Left lung (tissue), 10 donors: Measurements from ENCODE around the gene CREBL2. TPM values are rescaled to one million over a fixed set of nuclear protein-coding genes. Genes with fewer than 3 reads are reported as not detected.
"Not testable (repeated sequence)": the region's sequence is repeated elsewhere in the genome, so short reads cannot be mapped to it uniquely, and the experiment has no call there.

Experiments used
- ATAC-seq: fragments of 200-7000 bp; cut with Tn5 transposase; one replicate; pipeline ENCODE4 v1.9.1; 2020; ENCODE audit warnings: moderate library complexity
- DNase-seq, 4 donors: peaks; one replicate each; pipeline ENCODE4 v3.0.0-alpha.2; 2013 to 2020
- H3K27ac ChIP-seq, 2 donors: fragments of 200-600 bp; sonication (generic) in 1 of 2; one replicate each; pipeline versions ENCODE4 v1.5.0 to v1.8.0; 2020 to 2021
- H3K27me3 ChIP-seq, 2 donors: fragments of 200-600 bp; sonication (generic) in 1 of 2; one replicate each; pipeline versions ENCODE4 v1.5.0 to v1.8.0; 2020 to 2021
- H3K36me3 ChIP-seq, 2 donors: fragments of 200-600 bp; sonication (generic) in 1 of 2; one replicate each; pipeline versions ENCODE4 v1.5.0 to v1.8.0; 2020 to 2021
- H3K4me1 ChIP-seq, 2 donors: fragments of 200-600 bp; one replicate each; pipeline ENCODE4 v1.8.0; 2021
- H3K4me3 ChIP-seq, 2 donors: fragments of 200-600 bp; sonication (generic) in 1 of 2; one replicate each; pipeline versions ENCODE4 v1.5.0 to v1.8.0; 2020 to 2021; ENCODE audit warnings: mild to moderate bottlenecking in 1 of 2
- H3K9me3 ChIP-seq, 2 donors: fragments of 200-600 bp; sonication (generic) in 1 of 2; one replicate each; pipeline versions ENCODE4 v1.5.0 to v1.8.0; 2020 to 2021
- intact Hi-C, 2 donors: fragments of 100-400 bp; cut with DNase I; formaldehyde crosslinking; loops; one replicate each; pipeline versions ENCODE4 v1.11.2 to v1.14.2; 2022
- polyA plus RNA-seq, 6 donors: library from polyadenylated mRNA; unstranded; fragments of 120-200 nt; gene quantifications; one replicate each; pipeline ENCODE4 v1.2.1, GENCODE V29; 2013; ENCODE audit not compliant: insufficient read length in 6 of 6
- total RNA-seq, 2 donors: library from RNA; stranded (reverse); fragmentation: NEBNext Ultra II Directional; extraction: Animal tissue kit (Norgen Biotek cat#: 25700); gene quantifications; one replicate each; pipeline ENCODE4 v1.2.1, GENCODE V29; 2021
- TF ChIP-seq, protein P1 (sequence below), 2 donors: fragments of 200-600 bp; sonication (generic) in 1 of 2; IDR thresholded peaks; one replicate each; pipeline versions ENCODE4 v1.5.0 to v1.8.0; 2021; ENCODE audit warnings: antibody characterized with exemption in 2 of 2
- donor health status: DM: no; HTN: yes; CAD: no.
- donor health status: DM: no; HTN: no; CAD: no.

CREBL2 gene
- total and polyA plus RNA-seq, 8 donors, result 23.9 to 35.9 (median 30.9) TPM

- Histone ChIP-seq H3K27ac (no peak overlapping the region), H3K27me3 (no peaks in the 10 kb centered on the region), H3K4me1 (peaks cover 0 to 3% of the 10 kb centered on the region in 2 donors), H3K4me3 (no peak overlapping the region), H3K9me3 (no peaks in the 10 kb centered on the region), H3K36me3 (peaks cover 0 to 11% of the 10 kb centered on the region in 2 donors)
- ATAC-seq, result no peak
- TF ChIP-seq, protein P1, sequence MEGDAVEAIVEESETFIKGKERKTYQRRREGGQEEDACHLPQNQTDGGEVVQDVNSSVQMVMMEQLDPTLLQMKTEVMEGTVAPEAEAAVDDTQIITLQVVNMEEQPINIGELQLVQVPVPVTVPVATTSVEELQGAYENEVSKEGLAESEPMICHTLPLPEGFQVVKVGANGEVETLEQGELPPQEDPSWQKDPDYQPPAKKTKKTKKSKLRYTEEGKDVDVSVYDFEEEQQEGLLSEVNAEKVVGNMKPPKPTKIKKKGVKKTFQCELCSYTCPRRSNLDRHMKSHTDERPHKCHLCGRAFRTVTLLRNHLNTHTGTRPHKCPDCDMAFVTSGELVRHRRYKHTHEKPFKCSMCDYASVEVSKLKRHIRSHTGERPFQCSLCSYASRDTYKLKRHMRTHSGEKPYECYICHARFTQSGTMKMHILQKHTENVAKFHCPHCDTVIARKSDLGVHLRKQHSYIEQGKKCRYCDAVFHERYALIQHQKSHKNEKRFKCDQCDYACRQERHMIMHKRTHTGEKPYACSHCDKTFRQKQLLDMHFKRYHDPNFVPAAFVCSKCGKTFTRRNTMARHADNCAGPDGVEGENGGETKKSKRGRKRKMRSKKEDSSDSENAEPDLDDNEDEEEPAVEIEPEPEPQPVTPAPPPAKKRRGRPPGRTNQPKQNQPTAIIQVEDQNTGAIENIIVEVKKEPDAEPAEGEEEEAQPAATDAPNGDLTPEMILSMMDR (IDR thresholded peaks at IDR 0.05), result no peak
- intact Hi-C loops, result no loop called here
- no peak for DNase-seq
These were observed 19.2 kb downstream of the CREBL2 start for GRCh38 chr12:12630850-12631249.

DNA sequence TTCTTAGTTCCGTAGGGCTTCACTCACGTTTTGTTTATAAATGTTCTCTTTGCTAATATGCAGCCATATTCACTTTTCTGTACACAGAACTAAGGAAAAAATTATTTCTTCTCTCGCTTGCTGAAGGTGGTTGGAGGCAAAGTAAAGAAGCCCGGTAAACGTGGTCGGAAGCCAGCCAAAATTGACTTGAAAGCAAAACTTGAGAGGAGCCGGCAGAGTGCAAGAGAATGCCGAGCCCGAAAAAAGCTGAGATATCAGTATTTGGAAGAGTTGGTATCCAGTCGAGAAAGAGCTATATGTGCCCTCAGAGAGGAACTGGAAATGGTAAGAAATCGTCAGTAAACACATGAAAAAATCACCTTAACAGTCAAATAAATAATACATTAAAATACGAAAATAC, 24.0 kb downstream of the CREBL2 start:
- H3K4me3 ChIP-seq, result no peak overlapping the region
- H3K4me1 ChIP-seq, result no peaks in the 10 kb centered on the region
- H3K9me3 ChIP-seq, result peaks cover 0 to 12% of the 10 kb centered on the region in 2 donors
- TF ChIP-seq, protein P1 (IDR thresholded peaks at IDR 0.05), result no peak
- peaks cover 0 to 59% of the 10 kb centered on the region in 2 donors for H3K36me3 ChIP-seq
- no peak overlapping the region for H3K27ac ChIP-seq
- DNase-seq (no peak), ATAC-seq (no peak)
- intact Hi-C loops, result no loop called here
- H3K27me3 ChIP-seq, result no peaks in the 10 kb centered on the region

DNA sequence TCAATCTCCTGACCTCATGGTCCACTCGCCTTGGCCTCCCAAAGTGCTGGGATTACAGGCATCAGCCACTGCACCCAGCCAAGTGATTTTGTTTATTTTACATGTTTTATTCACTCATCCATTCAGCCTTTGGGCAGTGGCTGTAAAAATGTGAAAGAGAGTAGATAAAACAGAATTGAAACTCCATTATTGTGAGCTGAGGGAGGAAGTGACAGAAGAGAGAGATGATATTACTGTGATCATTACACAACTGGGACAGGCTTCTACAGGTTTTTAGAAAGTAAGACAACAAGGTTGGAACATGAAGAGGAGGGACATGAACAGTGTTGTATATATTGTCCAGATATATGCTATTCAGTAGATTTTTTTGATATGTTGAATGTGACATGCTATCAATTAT, 25.0 kb downstream of the CREBL2 start:
- ATAC-seq (no peak), DNase-seq (no peak)
- Histone ChIP-seq H3K4me1 (no peaks in the 10 kb centered on the region), H3K9me3 (peaks cover 0 to 12% of the 10 kb centered on the region in 2 donors), H3K27ac (no peak overlapping the region), H3K4me3 (no peak overlapping the region), H3K36me3 (peaks cover 0 to 68% of the 10 kb centered on the region in 2 donors), H3K27me3 (no peaks in the 10 kb centered on the region)
- intact Hi-C loops, result no loop called here
- TF ChIP-seq, protein P1 (IDR thresholded peaks at IDR 0.05), result no peak

GRCh38 chr12:12639995-12640394, 28.3 kb downstream of the CREBL2 start:
- H3K9me3 ChIP-seq, result peaks cover 0 to 12% of the 10 kb centered on the region in 2 donors
- H3K27me3 ChIP-seq, H3K27ac ChIP-seq, H3K4me3 ChIP-seq, H3K4me1 ChIP-seq, intact Hi-C loops, ATAC-seq, DNase-seq: not testable (repeated sequence)
- peaks cover 0 to 85% of the 10 kb centered on the region in 2 donors for H3K36me3 ChIP-seq

GRCh38 chr12:12641650-12642049, 30.0 kb downstream of the CREBL2 start:
- Histone ChIP-seq H3K9me3 (peaks cover 0 to 12% of the 10 kb centered on the region in 2 donors), H3K27ac (no peak overlapping the region)
- ATAC-seq, result no peak

More at GRCh38 chr12:12641650-12642049, 30.0 kb downstream of the CREBL2 start:
- Histone ChIP-seq H3K36me3 (peaks cover 0 to 68% of the 10 kb centered on the region in 2 donors), H3K4me1 (no peaks in the 10 kb centered on the region), H3K27me3 (no peaks in the 10 kb centered on the region), H3K4me3 (no peak overlapping the region)
- TF ChIP-seq, protein P1 (IDR thresholded peaks at IDR 0.05), result no peak
- intact Hi-C loops, result no loop called here
- no peak for DNase-seq
